Mucosa of rectum (tissue), 2 donors: Measurements from ENCODE around the gene ARHGEF7.
A peak's percentile ranks its signal among the peaks of the same experiment; 100 is the strongest.

Experiments used
- H3K27ac ChIP-seq, 2 donors: one replicate each; pipeline ENCODE4 v1.7.0; 2013; ENCODE audit warnings: inconsistent platforms in 2 of 2, low read depth in 2 of 2, low read length in 2 of 2
- H3K27me3 ChIP-seq, 2 donors: one replicate each; pipeline ENCODE4 v1.7.0; 2013; ENCODE audit warnings: low read length in 2 of 2; ENCODE audit not compliant: control insufficient read depth in 2 of 2, insufficient read depth in 2 of 2
- H3K36me3 ChIP-seq, 2 donors: one replicate each; pipeline ENCODE4 v1.7.0; 2013; ENCODE audit warnings: low read length in 2 of 2; ENCODE audit not compliant: control insufficient read depth in 2 of 2, insufficient read depth in 2 of 2
- H3K4me1 ChIP-seq, 2 donors: one replicate each; pipeline ENCODE4 v1.7.0; 2013; ENCODE audit warnings: low read length in 2 of 2, mild to moderate bottlenecking in 1 of 2; ENCODE audit not compliant: control insufficient read depth in 2 of 2, insufficient read depth in 2 of 2
- H3K4me3 ChIP-seq, 2 donors: one replicate each; pipeline ENCODE4 v1.7.0; 2013; ENCODE audit warnings: low read length in 2 of 2
- H3K9ac ChIP-seq, 2 donors: one replicate each; pipeline ENCODE4 v1.7.0; 2013; ENCODE audit warnings: low read length in 2 of 2, low read depth in 1 of 2, mild to moderate bottlenecking in 1 of 2
- H3K9me3 ChIP-seq, 2 donors: one replicate each; pipeline ENCODE4 v1.7.0; 2013; ENCODE audit warnings: low read length in 2 of 2; ENCODE audit not compliant: control insufficient read depth in 2 of 2
- donor health status: healthy.
- donor health status: Normal muscosa, but diverticular disease.

Gene ARHGEF7

DNA sequence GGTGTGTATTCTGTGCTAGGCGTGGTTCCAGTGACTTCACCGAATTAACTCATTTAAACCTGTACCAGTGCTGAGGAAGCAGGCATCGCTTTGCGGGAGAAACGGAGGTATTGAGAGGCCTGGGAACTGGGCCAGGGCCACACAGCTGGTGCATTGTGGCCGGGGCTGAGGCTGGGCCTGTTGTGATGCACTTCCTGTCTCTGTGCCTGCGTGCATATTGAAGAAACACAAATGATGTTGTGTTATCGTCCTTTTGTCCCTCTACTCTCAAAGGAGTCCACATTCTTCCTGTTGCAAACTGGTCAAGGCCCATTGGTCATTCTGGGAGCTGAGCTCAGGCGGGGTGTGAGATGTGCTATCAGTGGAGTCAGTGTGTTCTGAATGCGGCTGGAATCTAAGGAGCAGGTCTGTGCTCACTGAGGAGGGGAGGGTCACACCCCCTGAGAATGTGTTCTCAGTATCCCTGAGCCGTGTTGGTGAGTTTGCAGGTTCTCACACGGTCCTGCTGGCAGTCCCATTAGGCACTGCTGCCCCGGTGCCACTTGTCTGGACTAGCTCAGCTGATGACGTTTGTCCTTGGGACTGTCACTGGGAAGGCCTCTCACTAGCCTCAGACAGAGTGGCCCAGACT is 62.1 kb downstream of the ARHGEF7 start:
- no peaks in the 10 kb centered on the region for H3K9me3 ChIP-seq
- no peak overlapping the region for H3K4me3 ChIP-seq
- H3K36me3 ChIP-seq, result peaks cover 5 to 8% of the 10 kb centered on the region in 2 donors
- H3K27me3 ChIP-seq, result no peaks in the 10 kb centered on the region
- peak overlapping the region; percentile 46 to 54 for H3K27ac ChIP-seq
- H3K9ac ChIP-seq, result no peak overlapping the region
- peaks cover 12 to 16% of the 10 kb centered on the region in 2 donors for H3K4me1 ChIP-seq

DNA sequence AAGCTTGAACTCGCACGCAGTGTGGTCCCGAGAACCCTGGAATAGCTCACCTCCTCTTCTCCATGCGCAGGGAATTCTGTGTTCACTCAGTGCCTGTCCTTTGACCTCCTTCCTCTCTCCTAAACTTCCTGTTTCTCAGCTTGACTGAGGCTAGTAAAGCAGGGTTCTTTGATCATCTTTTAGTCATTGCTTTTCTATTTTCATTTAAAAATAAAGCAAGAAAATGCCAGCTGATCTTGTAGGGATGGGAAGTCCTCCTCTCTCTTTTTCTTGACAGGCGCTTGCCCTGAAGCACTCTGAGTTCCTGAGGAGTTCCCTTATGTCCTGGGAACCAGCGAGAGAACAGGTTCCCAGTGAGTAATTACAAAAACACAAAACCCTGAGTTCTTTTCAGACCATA is 62.8 kb downstream of the ARHGEF7 start:
- Histone ChIP-seq H3K9me3 (no peaks in the 10 kb centered on the region), H3K27me3 (no peaks in the 10 kb centered on the region), H3K4me1 (peaks cover 12 to 16% of the 10 kb centered on the region in 2 donors), H3K27ac (peak overlapping the region; percentile 46 to 54), H3K4me3 (no peak overlapping the region), H3K9ac (no peak overlapping the region), H3K36me3 (peaks cover 5 to 9% of the 10 kb centered on the region in 2 donors)

DNA sequence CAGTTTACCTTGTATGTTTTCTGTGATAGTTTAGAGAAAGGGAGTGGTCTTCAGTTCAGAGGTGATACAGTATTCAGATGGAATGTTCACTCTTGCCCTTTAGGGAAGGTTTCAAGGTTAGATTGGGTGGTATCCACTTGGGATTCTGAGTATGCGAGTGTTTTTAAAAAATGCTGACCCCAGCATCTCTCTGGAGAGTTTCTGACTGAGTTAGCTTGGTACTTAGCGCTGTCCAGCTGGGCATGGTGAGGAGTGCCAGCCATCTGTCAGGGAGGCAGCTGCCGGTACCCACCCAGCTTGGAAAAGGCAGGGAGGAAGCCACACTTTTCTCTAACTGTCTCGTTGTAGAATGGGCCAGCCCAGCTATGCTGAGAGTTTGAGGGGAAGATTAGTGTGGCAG is 63.3 kb downstream of the ARHGEF7 start:
- peaks cover 1 to 4% of the 10 kb centered on the region in 2 donors for H3K36me3 ChIP-seq
- peaks cover 12 to 16% of the 10 kb centered on the region in 2 donors for H3K4me1 ChIP-seq
- H3K27ac ChIP-seq, result peak overlapping the region in 1 of 2 donors; percentile 46
- H3K9me3 ChIP-seq, result no peaks in the 10 kb centered on the region
- no peak overlapping the region for H3K4me3 ChIP-seq
- no peak overlapping the region for H3K9ac ChIP-seq
- no peaks in the 10 kb centered on the region for H3K27me3 ChIP-seq

DNA sequence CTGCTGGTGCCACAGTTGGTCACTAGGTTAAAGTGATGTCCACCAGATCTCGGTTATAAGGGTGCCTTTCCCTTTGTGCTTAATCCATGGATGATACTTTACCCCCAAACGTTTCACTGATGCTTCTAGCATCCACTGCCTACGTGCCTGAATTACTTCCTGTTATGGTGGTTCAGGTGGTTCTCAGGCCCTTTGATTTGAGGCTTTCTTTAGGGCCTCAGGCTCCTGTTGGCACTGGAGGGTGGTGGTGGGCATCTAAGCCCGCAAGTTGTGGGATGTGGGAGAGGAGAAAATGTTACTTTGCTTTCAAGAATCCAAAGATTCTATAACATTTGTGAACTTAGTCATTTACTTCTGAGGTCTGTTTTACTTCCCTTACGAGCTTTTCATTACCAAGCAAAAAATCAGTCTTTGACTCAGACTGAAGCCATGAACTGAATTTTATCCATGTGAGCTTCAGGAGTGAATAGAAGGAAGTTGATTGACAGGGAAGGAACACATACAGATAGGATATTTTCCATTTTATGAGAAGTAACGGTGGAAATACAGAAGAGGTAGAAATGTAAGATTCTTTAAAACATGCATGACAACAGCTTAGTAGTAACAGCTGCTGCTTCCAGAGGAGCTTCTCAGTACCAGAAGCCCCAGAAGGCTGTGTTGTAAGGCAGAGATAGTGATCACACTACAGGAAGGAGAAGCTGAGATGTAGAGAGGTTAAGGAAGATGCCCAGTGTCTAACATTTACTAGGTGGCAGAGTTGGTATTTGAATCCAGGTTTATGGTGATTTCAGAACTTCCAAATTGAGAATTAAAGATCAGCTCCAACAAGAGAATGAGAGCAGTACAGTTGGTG is 65.0 kb downstream of the ARHGEF7 start:
- Histone ChIP-seq H3K9me3 (no peaks in the 10 kb centered on the region), H3K4me1 (peaks cover 10 to 24% of the 10 kb centered on the region in 2 donors), H3K36me3 (peaks cover 0 to 3% of the 10 kb centered on the region in 2 donors), H3K27me3 (no peaks in the 10 kb centered on the region), H3K9ac (no peak overlapping the region), H3K27ac (no peak overlapping the region), H3K4me3 (no peak overlapping the region)

DNA sequence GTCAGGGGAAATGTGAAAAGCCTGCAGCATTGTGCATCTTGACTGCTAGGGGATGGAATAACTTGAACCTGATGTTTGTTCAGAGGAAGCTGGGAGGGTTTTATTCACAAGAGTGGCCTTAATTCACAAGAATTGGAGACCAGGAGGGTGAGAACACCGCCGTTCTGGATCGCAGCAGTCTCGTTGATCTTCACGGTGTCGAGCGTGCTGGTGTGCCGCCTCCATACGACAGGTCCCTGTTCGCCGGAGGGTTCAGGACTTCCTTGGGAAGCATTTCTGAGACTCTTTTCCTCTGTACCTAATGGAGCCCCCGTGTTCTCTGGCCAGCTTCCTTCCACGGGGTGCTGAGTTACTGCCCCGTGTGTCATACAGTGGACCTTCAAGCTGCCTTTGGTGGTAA is 66.9 kb downstream of the ARHGEF7 start:
- H3K27ac ChIP-seq, result no peak overlapping the region
- H3K36me3 ChIP-seq, result peaks cover 0 to 3% of the 10 kb centered on the region in 2 donors
- H3K4me3 ChIP-seq, result no peak overlapping the region
- H3K9me3 ChIP-seq, result no peaks in the 10 kb centered on the region
- H3K4me1 ChIP-seq, result peaks cover 10 to 27% of the 10 kb centered on the region in 2 donors
- H3K27me3 ChIP-seq, result no peaks in the 10 kb centered on the region
- no peak overlapping the region for H3K9ac ChIP-seq

DNA sequence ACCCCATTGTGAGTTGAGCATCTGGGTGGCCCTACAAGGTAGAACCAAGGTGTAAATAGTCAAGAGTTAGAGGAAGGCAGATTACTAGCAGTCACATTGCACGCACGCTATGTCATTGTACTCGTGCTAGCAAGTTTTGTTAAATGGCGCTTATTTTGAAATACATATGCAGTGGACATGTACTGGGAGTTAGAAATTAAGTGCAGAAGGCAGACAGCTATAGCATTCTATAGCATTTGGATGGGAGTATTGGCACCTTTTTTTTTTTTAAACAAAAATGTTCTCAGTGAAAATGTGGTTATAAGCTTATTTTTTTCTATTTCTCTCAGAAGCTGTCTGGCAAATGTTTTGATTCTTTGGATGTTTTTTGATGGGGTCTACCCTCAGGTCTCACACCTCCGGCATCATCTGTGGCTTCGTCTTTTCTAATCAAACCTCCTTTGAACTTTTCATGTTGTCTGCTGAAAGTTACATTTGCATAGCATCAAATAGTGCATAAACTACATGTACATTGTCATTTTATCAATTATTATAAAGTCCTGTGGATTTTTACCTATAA is 68.1 kb downstream of the ARHGEF7 start:
- H3K9me3 ChIP-seq, result no peaks in the 10 kb centered on the region
- H3K27ac ChIP-seq, result no peak overlapping the region
- H3K27me3 ChIP-seq, result no peaks in the 10 kb centered on the region
- no peak overlapping the region for H3K4me3 ChIP-seq
- peaks cover 4 to 17% of the 10 kb centered on the region in 2 donors for H3K4me1 ChIP-seq
- H3K36me3 ChIP-seq, result peaks cover 0 to 3% of the 10 kb centered on the region in 2 donors
- H3K9ac ChIP-seq, result no peak overlapping the region

DNA sequence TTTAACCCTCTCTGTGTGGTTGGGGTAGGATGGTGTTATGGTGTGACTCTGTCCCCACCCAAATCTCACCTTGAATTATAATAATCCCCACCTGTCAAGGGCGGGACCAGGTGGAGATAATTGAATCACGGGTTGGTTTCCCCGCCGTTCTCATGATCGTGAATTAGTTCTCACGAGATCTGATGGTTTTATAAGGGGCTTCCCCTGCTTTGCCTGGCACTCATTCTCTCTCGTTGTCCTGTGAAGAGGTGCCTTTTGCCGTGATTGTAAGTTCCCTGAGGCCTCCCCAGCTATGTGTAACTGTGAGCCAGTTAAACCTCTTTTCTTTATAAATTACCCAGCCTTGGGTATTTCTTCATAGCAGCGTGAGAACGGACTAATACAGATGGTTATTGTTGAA is 68.8 kb downstream of the ARHGEF7 start:
- peaks cover 4 to 16% of the 10 kb centered on the region in 2 donors for H3K4me1 ChIP-seq
- H3K27ac ChIP-seq, result peak overlapping the region in 1 of 2 donors; percentile 45
- H3K9ac ChIP-seq, result no peak overlapping the region

DNA sequence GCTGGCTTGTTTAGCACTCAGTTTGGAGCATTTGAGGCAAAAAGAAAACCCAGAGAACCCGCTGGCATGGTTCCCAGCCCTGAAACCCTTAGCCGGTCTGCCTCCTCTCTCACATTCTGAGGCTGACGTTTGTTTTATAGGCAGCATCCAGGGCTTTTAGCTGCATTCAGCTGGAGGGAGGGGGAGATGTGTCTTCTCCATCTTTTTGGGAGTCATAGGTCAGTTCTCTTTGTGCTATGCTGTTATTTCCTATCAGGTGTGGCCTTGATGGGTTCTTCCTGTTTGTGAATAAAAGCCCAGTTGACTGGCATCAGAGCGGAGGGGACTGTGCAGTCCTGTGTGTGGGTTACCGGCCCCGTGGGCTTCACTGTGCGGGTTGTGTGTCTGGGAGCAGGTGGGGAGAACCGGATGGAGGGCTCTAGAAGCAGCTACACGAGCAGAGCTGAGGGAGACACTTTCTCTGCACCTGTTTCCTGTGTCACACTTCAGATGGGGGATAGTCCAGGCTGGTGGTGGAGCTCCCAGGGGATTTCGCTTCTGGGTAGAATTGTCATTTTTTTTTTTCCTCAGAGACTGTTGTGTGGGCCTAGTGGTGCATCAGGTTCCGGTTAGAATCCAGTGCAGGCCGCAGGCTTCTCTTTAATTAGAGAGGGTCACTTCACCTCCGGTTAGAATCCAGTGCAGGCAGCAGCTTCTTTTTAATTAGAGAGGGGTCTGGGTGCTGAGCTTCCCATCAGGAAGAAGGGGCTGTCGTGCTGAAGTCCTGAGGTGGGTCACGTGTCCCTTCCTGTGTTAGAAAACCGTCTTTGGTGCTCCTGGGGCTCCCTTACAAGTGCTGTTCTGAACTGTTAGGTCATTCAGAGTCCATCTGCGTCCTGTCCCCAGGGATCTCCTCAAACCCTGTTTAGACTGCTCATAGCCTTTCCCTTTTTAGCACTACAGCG is 69.6 kb downstream of the ARHGEF7 start:
- peak overlapping the region in 1 of 2 donors; percentile 17 for H3K9ac ChIP-seq
- no peaks in the 10 kb centered on the region for H3K9me3 ChIP-seq
- peaks cover 0 to 3% of the 10 kb centered on the region in 2 donors for H3K36me3 ChIP-seq
- H3K4me3 ChIP-seq, result peak overlapping the region in 1 of 2 donors; percentile 32
- peak overlapping the region in 1 of 2 donors; percentile 45 for H3K27ac ChIP-seq
- H3K4me1 ChIP-seq, result peaks cover 4 to 16% of the 10 kb centered on the region in 2 donors
- no peaks in the 10 kb centered on the region for H3K27me3 ChIP-seq

More for the DNA sequence above, 68.8 kb downstream of the ARHGEF7 start:
- no peaks in the 10 kb centered on the region for H3K27me3 ChIP-seq
- no peak overlapping the region for H3K4me3 ChIP-seq
- H3K9me3 ChIP-seq, result no peaks in the 10 kb centered on the region
- H3K36me3 ChIP-seq, result peaks cover 0 to 3% of the 10 kb centered on the region in 2 donors

DNA sequence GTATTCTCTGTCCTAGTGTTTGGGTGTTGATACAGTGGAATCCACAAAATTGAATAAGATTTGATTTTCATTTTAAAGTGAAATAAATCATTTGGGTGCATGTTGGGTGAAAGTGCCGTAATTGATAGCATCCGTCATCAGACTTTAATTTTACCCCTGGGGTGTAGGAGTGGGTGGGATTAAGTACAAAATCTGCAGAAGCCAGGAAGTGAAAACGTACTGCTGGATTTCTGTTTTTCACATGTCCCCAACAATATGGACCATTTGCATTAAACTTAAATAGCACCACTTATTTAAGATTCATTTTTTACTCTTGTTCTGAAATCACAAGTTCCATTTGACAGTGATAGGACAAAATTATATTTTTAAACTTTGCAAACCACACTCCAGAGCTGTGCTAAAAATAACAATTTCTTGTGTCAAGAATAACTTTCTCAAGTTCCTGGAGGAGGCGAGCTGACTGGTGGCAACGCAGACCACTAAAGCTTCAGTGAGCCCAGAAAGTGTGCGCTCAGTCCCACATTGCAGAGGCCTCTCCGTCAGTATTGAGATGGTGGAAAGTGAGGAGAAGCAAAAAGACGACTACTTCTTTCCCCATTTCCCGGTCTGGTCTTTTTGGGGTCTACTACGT is 71.3 kb downstream of the ARHGEF7 start:
- H3K9me3 ChIP-seq, result no peaks in the 10 kb centered on the region
- H3K27ac ChIP-seq, result no peak overlapping the region
- peaks cover 0 to 3% of the 10 kb centered on the region in 2 donors for H3K36me3 ChIP-seq
- H3K27me3 ChIP-seq, result no peaks in the 10 kb centered on the region
- H3K4me3 ChIP-seq, result no peak overlapping the region
- peaks cover 4 to 13% of the 10 kb centered on the region in 2 donors for H3K4me1 ChIP-seq
- H3K9ac ChIP-seq, result no peak overlapping the region
